ENCODE measurements around the gene ZBTB14.

DNA sequence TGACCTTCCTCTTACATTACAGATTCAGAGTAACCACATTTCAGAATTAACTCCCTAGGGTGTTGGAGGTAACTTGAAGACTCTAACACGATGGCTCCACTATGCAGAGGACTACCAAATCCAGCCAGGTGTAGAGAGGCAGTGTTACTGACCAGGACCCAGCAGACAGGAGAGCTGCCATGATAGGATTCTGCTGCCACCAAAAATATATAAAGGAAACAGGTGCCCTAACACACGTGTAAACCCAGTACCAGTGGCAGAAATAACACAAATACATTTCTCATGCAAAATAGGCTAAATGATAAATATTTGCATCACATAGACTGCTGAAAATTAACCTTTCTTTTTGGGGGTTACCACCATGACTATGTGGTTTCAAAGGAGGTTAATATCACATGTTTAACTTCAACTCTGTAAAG is 7.0 kb downstream of the ZBTB14 start:
- no peak for TF ChIP-seq POLR2A (IDR thresholded peaks at IDR 0.05; ENCODE audit: low read depth, low read length)
- TF ChIP-seq POLR2AphosphoS5 (IDR thresholded peaks at IDR 0.05; ENCODE audit: low read depth, low read length) = no peak

Data from GM12892 (cell line).